ENCODE data around the gene COL16A1.
A peak's percentile ranks its signal among the peaks of the same experiment; 100 is the strongest.

The COL16A1 gene

DNA sequence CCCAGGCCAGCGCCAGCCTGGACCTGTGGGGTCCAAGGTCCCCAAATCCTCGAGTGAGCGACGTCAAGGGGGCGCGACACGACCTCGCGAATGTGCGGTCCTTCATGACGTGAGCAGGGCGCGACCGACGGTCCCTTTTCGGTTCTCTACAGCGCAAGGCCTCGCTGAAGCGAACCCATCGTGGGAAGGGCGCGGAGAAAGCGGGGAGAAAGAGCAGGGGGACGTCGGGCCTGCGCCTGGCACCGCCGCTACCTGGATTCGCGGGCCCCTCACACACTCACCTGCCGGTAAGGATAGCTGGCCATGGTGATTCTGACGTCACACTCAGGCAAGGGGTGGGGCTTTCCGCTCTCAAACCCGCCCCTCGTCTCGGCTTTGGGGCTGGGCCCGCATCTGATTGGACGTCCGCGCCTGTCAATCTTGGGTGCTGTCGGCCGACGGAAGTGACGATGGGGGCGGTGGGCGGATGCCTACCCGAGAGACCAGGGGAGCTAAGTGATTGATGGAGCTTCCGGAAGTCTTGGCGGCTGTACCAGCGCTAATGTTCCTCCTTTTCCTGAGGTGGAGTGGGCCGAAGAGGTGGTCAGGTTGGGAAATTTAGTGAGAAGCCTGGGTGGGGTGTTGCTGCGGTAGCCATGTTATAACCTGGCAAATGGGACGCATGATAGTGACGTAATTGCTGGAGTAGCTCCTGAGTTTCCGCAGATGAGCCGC is 59.1 kb downstream of the COL16A1 start, which contains the start of gene PEF1:
PEF1 (minus strand) TSS at position 317 of the 714 bp plus-strand sequence; CDS start at position 305, 12 bp downstream.
- DNase-seq, result peak; percentile 92

DNA sequence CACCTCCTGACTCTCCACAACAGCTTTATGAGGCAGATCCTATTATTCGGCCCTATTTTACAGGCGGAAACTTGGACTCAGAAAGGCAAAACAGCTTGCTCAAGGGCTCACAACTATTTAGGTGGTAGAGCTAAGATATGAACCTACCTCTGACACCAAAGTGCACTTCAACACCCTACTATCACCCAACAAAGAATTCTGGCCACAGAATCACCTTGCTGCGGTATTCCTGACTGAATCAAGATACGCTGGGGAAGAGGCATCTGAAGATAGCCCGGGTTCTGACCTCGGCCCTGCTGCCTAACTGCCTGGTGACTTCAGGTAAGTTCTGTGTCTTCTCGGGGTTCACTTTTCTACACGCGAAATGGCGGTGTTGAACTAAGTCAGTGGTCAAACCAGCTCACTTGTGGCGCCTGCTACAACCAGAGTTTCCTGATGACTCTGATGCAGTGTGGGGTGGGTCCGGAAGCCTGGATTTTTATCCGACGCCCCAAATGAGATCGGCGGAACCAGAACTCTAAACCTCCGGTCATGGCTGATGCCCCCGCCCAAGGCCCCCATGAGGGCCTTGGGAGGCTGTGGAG is 59.7 kb downstream of the COL16A1 start:
- no peak for DNase-seq

DNA sequence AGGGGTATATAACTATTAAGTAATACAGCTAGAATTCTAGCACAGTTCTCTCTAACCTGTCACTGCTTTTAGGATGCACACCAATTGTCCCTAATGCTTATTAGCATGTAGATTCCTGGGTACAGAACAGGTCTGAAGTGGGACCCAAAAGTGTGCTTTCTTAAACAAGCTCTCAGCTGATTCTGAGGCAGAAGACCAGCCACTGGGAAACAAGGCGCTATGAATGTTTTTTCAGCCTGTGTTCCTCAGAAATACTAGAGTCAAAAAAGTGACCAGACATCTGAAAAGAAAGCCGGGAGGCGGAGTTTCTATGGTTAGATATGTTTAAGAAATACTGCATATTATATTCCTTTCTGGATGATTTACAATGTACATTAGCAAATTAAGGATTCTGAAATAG is 60.9 kb downstream of the COL16A1 start:
- DNase-seq, result no peak

DNA sequence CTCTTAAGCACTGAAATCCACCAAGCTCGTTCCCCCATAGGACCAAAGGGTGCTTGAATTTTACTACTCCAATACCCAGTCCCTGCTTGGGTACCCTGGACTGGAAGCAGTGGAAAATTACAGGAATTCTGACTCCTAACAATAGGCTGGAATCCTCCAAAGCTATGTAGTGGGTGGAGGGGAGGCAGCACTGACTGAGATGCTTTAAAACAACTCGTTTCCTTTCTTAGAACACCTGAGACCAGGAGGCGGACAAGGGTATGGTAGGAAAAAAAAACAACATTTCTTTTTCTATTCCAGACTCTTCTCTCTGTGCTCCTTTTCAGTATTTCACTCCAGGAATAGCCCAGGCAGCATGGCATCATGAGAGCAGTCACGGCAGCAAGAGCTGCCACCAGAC is 61.5 kb downstream of the COL16A1 start:
- DNase-seq, result no peak

DNA sequence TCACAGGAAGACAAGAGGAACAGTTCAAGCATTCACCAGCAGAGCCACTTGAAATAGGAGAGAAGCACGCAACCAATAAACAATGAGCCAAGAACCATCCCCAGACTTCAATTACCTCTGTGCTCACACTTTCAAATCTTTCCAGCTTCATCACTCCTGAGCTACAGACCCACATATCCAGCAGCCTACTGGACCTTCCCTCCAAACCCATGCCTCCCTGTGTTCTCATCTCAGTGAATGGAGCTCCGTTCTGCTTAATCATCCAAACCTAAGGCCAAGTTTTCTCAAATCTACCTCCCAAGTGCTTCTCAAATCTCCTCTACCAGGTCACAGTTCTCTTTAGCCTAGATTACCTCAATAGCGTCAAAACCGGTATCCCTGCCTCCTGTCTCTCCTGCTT is 62.9 kb downstream of the COL16A1 start:
- no peak for DNase-seq

DNA sequence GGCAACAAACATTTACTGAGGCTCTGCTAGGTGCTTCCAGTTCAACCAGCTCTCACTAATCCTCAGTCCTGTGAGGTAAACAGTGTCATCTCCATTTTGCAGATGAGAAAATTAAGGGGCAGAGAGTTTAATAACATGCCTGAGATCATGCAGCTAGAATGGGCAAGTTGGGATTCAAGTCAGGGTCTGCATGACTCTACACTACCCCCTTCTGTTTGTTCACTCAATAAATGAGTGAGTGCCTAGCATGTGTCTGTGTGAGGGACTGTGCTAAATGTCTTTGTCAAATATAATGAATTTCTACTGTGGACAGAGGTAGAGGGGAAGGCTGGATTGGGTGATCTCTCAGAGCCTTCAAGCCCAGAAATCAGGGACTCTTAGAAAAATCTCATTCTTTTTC is 63.6 kb downstream of the COL16A1 start:
- no peak for DNase-seq

DNA sequence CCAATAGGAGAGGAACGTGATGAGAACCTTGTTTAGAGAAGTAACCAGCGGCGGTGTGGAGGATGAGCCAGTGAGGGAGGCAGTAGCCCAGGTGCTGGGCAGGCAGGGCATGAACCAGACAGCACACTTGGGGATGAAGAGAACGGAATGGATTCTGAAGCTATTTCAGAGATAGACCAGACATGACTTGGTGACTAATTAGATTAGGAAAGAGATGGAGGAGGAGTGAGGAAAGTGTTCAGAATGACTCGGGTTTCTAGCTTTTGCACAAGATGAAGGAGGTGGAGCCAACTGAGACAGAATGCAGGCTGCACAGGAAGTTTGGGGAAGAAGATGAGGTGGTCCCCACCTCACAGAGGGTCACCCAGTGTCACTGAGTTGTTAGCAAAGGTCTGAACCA is 64.3 kb downstream of the COL16A1 start:
- DNase-seq, result no peak

DNA sequence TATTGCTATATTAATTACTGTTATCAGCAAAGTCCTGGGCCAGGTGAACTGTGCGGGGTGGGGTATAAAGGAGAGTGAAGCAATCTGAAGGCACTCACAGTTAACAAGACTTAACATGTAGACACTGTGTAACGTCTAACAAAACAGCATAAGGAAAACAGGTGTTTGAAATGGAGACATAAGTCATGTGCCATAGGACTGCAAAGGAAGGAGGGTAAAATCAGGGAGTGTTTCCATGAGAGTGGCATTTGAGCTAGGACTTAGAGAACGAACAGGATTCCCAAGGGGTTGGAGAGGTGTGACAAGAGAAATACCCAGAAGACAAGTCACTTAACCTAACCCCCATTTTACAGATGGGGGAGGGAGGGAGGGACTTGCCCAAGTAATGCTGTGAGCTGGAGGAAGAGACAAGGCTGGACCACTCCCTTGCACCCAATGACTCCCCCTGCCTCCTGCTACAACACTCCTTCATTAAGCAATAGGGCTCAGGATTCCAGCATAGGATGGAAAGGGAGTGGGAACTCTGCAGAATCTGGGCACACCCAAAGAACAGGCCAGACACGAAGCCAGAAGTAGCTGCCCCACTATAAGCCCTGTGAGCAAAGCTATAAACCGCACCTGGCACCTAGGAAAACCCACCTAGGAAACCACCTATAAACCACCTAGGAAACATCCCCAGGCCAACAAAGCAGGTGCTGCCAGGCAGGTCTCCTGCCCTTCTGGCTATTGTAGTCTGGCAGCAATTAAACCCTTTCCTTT is 65.7 kb downstream of the COL16A1 start:
- DNase-seq, result no peak

DNA sequence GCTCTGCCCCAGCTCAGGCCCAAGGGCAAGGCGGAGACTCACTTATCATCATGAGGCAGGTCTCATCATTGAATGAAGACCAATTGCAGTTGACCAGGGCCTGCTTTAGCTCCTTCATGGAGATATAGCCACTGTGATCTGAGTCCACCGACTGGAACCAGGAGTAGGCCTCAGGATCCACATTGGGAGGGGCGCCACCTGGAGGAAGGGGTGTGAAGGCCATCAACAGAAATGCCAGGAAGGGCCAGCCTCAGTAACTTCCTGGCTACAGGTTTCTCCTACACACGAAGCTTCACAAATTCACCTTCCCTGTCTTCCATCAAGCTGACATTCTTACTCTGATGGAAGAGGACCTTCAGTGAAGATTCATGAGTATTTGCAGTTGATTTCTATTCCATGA is 70.7 kb downstream of the COL16A1 start:
- DNase-seq, result no peak

DNA sequence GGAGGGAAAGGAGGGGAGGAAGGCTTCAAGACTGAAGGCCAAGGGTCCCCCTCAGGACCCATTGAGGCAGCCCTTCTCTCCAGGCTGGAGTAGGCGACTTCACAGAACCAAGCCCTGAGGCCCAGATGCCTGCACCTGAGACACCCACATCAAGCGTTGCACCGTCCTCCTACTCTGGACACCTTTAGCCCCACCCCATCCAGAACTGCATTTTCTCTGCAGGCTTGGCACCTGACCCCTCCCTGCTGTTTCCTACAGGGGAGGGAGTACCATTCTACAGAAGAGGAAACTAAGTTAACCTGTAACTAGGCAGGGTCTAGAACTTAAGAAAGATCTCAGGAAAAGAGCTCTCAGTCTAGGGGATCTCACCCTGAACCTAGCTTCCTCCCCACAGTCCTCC is 71.2 kb downstream of the COL16A1 start:
- no peak for DNase-seq

DNA sequence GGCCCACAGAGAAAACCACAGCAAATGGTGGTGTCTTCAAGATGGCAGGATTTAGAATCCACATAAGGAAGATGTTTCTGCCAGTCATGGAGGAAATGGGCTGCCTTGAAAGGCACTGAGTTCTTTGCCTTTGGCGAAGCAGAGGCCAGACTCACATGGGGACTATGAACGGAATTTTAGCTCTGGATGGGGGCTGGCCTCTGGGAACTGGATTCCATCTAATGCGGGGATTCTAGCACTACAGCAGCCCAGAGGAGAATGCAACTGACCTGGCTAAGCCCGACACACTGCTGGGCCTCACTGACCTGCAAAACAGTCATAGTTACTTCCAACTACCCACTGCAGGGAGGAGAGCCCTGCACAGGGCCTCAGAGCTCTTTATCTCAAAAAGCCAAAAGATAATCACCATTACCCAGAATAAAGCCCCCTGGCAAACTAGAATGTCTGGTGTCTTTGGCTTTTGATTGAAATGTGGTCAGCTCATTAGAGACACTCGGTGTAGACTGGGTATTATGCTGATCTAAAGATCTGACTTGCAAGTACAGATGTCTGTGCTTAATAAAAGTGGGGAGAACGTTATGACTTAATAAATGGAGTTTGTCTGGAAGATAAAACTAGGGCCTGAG is 74.8 kb downstream of the COL16A1 start:
- no peak for DNase-seq

DNA sequence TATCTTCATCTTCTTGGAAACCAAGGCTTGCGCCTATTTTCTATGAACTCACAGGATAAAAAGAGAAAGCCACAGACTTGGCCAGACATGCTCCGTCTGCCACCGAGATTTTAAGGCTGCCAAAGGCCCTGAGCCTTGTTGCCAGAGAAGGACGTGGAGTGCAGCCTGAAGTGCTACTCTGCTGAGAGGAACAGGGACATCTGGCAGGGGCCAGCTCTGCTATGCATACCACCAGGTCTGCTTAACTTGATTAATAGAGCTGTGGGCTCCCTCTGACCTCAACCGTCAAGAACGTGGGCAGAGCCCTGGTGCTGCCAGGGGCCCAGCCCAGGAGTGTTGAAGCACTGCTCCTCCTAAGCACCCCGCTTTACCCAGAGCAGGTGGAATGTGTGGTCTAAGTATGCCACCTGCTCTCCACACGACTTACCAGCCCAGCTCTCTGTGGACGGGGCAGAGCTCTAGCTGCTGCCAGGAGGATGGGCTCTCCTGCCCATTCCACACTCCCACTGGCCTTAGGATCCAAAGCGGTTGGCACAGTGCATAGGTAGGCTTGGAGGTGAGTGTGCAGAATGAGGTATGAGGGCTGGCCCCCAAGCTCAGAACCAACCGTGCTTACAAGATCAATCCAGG is 75.8 kb downstream of the COL16A1 start:
- peak; percentile 74 for DNase-seq

DNA sequence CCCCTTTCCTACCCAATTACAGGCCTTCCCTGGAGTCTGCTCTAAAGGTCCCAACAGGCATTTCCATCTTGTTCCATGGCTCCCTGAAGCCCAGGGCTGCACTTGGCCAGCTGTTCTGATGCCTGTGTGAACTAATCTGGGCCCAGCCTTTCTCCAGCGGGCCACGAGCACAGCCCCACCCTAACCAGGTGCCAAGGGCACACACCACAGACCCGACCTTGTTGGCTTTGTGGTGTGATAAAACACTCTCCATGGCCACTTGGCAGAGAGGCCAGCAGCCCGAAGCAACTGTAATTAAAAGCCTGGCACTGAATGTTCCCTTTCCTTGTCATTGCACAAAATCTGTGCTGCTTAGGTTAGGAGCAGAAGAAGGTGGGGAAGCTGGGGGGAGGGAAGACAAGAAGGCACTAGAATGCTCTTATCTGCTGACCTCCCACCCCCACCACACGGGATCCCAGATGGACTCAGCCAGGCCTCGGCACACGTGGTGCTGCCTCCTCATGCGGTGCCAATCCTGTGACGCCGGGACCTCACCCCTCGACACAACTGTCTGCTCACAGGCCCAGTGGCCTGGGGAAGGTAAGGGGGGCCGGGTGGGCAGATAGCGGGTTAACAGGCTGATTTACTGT is 76.4 kb downstream of the COL16A1 start:
- DNase-seq, result no peak

DNA sequence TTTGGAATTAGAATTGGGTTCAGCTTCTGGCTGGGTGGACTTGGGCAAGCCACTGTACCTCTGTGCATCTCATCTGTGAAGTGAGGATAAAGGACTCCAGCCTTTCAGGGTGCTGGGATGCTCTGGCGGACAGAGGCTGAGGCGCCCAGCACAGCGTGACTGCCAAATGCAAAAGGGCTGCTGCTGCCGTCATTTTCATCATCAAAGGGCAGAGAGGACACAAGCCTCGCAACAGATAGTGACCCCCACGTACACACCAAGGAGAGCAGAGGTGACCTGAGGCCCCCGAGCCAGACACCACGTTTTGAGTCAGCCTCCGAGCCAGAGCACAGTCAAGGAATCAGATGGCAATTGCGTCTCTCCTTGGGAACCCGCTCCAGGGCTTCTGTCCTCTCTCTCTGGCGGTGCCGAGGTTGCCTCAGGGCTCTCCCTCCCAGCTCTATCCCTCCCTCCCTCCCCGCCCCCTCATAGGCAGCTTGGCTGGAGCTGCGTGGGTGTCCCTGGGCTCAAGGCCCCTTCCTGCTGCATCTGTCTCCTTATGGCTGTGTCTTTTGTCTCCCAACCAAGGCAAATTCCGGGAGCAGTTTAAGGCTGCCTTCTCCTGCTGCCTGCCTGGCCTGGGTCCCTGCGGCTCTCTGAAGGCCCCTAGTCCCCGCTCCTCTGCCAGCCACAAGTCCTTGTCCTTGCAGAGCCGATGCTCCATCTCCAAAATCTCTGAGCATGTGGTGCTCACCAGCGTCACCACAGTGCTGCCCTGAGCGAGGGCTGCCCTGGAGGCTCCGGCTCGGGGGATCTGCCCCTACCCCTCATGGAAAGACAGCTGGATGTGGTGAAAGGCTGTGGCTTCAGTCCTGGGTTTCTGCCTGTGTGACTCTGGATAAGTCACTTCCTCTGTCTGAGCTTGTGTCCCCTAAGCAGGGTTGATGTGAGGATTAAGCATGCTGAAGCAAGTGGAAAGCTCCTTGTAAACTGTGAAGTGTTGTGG is 77.3 kb downstream of the COL16A1 start:
- DNase-seq, result no peak

DNA sequence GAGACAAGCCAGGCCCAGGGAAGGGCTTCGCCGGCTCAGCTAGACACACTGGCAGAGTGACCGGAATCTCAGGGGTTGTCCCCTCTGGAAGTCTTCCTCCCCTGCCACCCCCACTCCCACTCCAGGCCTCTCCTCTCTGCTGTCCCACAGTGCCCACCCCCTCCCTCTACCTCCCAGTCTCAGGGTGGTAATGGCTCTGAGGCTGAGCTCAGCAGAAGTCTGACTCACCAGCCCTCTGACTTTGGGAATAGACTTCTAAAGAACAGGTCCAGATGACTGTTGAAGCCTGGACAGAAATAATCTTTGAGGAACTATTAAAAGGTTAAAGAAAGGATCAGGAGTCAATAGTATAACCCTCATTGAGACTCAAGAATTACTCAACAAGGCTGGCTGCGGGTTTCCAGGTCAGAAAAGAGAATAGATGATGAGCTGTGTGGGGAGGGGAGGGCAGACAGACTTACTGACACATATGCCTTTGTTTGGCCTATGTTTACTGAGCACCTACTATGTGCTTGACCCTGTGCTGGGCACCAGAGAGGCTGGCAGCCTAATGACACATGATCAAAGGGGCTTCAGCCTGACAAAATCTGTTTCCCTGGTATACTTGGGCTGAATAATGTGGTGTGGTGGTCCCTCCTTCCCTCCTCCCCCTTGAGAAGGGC is 78.1 kb downstream of the COL16A1 start:
- no peak for DNase-seq

DNA sequence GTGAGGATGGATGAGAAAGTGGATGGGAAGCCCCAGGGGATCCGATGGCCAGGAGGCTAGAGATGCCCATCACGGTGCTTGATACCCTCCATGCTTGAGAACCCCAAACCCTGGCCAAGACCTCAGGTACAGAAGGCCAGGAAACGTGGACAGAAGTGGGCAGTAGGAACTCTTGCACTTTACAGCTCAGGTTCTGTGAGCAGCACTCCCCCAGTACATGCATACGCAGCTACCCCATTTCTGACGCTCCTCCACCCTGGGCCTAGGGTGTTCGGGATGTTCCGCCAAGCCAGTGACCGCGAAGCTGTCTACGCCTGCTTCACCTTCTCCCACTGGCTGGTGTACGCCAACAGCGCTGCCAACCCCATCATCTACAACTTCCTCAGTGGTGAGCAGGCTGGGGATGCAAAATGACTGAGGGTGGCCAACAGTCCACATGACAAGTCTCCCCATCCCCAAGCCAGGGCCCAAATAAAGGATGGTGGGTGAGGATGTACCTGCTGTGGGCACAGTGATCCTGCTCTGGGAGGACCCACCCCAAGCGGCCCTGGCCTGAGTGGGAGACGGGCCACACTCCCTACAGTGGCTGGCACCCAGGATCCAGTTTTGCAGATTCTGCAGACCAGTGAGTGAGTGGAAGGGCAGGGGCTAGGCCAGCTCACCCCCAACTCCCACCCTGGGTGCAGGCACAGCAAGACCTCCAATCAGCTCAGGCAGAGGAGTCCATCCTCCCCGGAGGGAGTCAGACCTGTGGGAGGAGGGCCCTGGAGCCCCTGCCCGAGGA is 78.9 kb downstream of the COL16A1 start:
- no peak for DNase-seq

DNA sequence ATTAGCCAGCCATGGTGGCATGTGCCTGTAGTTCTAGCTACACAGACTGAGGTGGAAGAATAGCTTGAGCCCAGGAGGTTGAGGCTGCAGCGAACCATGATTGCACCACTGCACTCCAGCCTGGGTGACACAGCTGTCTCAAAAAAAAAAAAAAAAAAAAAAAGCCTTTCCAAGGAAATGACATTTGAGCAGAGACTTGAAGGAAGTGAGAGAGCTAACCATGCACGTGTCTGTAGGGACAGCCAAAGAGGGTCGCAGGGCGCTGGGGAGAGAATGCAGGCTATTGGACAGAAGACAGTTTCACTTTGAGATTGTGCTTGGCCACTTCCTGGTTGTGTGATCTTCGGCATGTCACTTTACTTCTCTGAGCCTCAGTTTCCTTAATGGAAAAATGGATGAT is 79.5 kb downstream of the COL16A1 start:
- DNase-seq, result no peak

DNA sequence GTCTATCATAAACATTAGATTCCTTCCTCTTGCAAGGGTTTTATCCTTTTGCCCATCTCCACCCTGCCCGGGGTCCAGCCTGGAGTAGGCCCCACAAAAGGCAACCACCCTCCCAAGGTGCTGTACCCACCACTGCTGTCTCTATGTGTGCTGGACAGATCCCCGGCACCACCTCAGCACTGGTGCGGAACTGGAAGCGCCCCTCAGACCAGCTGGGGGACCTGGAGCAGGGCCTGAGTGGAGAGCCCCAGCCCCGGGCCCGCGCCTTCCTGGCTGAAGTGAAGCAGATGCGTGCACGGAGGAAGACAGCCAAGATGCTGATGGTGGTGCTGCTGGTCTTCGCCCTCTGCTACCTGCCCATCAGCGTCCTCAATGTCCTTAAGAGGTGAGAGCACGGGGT is 80.5 kb downstream of the COL16A1 start:
- DNase-seq, result no peak

DNA sequence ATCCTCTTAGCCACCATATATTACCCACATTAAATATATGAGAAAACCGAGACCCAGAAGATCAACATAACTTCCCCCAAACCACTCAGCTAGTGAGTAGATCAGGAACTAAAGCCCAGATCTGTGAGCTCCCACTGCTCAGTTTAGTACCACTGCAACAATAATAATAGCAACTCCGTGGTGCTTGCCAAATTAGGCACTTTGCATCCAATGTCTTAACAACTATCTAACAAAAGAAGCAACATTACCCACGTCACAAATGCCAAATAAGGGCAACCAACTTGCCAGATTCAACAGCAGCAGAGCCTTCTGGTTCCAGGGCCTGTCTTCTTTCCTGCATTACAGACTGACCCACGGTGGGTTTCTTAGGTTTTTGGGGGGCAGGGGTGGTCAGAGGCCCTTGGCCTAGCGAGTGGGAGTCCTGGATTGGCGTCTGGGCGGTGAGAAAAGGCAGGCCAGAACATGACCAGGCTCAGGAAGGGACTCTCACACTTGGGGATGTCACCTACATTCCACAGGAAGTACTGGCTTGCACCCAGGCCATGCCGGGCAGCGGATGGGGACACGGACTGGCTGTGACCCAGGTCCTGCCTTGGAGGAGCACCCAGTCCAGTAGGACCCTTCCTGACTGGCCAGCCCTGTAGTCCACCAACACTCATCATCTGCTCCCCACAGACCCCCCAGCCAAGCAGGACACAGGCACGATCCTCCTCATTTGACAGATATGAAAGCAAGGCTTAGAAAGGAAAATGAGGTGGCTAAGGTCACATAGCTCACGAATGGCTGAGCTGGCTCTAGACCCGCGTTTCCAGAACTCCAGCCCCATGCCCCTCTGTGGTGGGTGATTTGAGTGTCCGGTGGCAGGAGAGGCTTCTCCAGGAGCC is 81.7 kb downstream of the COL16A1 start:
- no peak for DNase-seq

Measured in NCI-H1694 (cell line).